HepG2 (cell line): ENCODE results near the gene SLC25A1. TPM values are rescaled to one million over a fixed set of nuclear protein-coding genes. Genes with fewer than 3 reads are reported as not detected.

Experiments used
- DRAP1 ChIP-seq: IDR thresholded peaks from 2 replicates; pipeline ENCODE4 v1.6.1; 2016; ENCODE audit warnings: missing genetic modification reagents, missing compliant biosample characterization
- HNF4A ChIP-seq: sonication (generic); formaldehyde crosslinking; IDR thresholded peaks from 2 replicates; pipeline ENCODE4 v1.4.0; 2020; ENCODE audit warnings: missing genetic modification reagents
- MAZ ChIP-seq, 2 experiments: sonication (generic) in 1 of 2; formaldehyde crosslinking in 1 of 2; IDR thresholded peaks; 2 replicates each; pipeline versions ENCODE4 v1.5.0 to v1.6.1; 2012 to 2020; ENCODE audit warnings: low read depth in 2 of 2, mild to moderate bottlenecking in 2 of 2, borderline replicate concordance in 1 of 2, improper control_type of control experiment in 1 of 2, low read length in 1 of 2, missing genetic modification reagents in 1 of 2, moderate library complexity in 1 of 2
- RFX5 ChIP-seq: IDR thresholded peaks from 2 replicates; pipeline ENCODE4 v1.6.1; 2011; ENCODE audit warnings: low read depth, low read length, improper control_type of control experiment
- TAF15 ChIP-seq: fragments of 200-400 bp; formaldehyde crosslinking; IDR thresholded peaks from one replicate; pipeline ENCODE4 v1.6.1; 2018; ENCODE audit warnings: mild to moderate bottlenecking, low read depth, low read length; ENCODE audit not compliant: poor library complexity, severe bottlenecking
- ZBTB2 ChIP-seq: sonication (generic); formaldehyde crosslinking; IDR thresholded peaks from 2 replicates; pipeline ENCODE4 v1.8.0; 2022; ENCODE audit warnings: low read depth, missing genetic modification reagents
- ZMYM2 ChIP-seq: sonication (generic); formaldehyde crosslinking; IDR thresholded peaks from 2 replicates; pipeline ENCODE4 v1.8.0; 2022; ENCODE audit warnings: mild to moderate bottlenecking, missing genetic modification reagents
- ZNF343 ChIP-seq: sonication (generic); formaldehyde crosslinking; IDR thresholded peaks from 2 replicates; pipeline ENCODE4 v1.4.0; 2020; ENCODE audit warnings: mild to moderate bottlenecking, missing genetic modification reagents
- ZNF652 ChIP-seq: IDR thresholded peaks from 2 replicates; pipeline ENCODE4 v1.6.1; 2016; ENCODE audit warnings: low read depth, borderline replicate concordance
- polyA plus RNA-seq, 8 experiments: library from polyadenylated mRNA; depleted of rRNA in 3 of 8; stranded (reverse) in 7 of 8; unstranded in 1 of 8; fragments of >200 nt; fragmentation: Illumina TruSeq in 4 of 8; extraction: Trizol in 4 of 8; gene quantifications; 2 replicates each; pipeline versions ENCODE4 v1.2.1 to v1.2.3, GENCODE V29; 2011 to 2016; ENCODE audit warnings: low read depth in 4 of 8, missing spikeins in 1 of 8, mixed read lengths in 1 of 8; ENCODE audit not compliant: insufficient read depth in 1 of 8
- total RNA-seq, 5 experiments: library from RNA; depleted of rRNA; stranded (reverse); fragments of >200 nt; fragmentation: Illumina TruSeq; extraction: Trizol; gene quantifications; 2 replicates each; pipeline ENCODE4 v1.2.3, GENCODE V29; 2016; ENCODE audit warnings: low read depth in 1 of 5
- TF ChIP-seq, protein P1 (sequence below): sonication (generic); formaldehyde crosslinking; IDR thresholded peaks from 2 replicates; pipeline ENCODE4 v1.4.0; 2020; ENCODE audit warnings: mild to moderate bottlenecking, missing genetic modification reagents
- TF ChIP-seq, protein P2 (sequence below): sonication (generic); formaldehyde crosslinking; IDR thresholded peaks from 2 replicates; pipeline ENCODE4 v1.4.0; 2020; ENCODE audit warnings: missing genetic modification reagents
- TF ChIP-seq, protein P3 (sequence below): sonication (generic); formaldehyde crosslinking; IDR thresholded peaks from 2 replicates; pipeline ENCODE4 v1.8.1; 2022; ENCODE audit warnings: low read depth, mild to moderate bottlenecking, missing genetic modification reagents
- TF ChIP-seq, protein P4 (sequence below): sonication (generic); formaldehyde crosslinking; IDR thresholded peaks from 2 replicates; pipeline ENCODE4 v1.5.1; 2020; ENCODE audit warnings: missing genetic modification reagents, mild to moderate bottlenecking, borderline replicate concordance

The SLC25A1 gene
- total and polyA plus RNA-seq, 2 of the 13 experiments (the other 11 are each of a cell fraction or from before 2014, with no cell fraction given), result 49.4 to 161 TPM

- TF ChIP-seq, protein P1, sequence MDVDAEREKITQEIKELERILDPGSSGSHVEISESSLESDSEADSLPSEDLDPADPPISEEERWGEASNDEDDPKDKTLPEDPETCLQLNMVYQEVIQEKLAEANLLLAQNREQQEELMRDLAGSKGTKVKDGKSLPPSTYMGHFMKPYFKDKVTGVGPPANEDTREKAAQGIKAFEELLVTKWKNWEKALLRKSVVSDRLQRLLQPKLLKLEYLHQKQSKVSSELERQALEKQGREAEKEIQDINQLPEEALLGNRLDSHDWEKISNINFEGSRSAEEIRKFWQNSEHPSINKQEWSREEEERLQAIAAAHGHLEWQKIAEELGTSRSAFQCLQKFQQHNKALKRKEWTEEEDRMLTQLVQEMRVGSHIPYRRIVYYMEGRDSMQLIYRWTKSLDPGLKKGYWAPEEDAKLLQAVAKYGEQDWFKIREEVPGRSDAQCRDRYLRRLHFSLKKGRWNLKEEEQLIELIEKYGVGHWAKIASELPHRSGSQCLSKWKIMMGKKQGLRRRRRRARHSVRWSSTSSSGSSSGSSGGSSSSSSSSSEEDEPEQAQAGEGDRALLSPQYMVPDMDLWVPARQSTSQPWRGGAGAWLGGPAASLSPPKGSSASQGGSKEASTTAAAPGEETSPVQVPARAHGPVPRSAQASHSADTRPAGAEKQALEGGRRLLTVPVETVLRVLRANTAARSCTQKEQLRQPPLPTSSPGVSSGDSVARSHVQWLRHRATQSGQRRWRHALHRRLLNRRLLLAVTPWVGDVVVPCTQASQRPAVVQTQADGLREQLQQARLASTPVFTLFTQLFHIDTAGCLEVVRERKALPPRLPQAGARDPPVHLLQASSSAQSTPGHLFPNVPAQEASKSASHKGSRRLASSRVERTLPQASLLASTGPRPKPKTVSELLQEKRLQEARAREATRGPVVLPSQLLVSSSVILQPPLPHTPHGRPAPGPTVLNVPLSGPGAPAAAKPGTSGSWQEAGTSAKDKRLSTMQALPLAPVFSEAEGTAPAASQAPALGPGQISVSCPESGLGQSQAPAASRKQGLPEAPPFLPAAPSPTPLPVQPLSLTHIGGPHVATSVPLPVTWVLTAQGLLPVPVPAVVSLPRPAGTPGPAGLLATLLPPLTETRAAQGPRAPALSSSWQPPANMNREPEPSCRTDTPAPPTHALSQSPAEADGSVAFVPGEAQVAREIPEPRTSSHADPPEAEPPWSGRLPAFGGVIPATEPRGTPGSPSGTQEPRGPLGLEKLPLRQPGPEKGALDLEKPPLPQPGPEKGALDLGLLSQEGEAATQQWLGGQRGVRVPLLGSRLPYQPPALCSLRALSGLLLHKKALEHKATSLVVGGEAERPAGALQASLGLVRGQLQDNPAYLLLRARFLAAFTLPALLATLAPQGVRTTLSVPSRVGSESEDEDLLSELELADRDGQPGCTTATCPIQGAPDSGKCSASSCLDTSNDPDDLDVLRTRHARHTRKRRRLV (CRISPR knock-in tag), result 0 out of 2 replicates have a peak, but pooled peaks have one; percentile 25
- TF ChIP-seq ZNF343 (peak; percentile 41; the same call in 1 of the 2 replicates), ZBTB2 (CRISPR knock-in tag) (no peak; the same call in 1 of the 2 replicates), MAZ (IDR thresholded peaks at IDR 0.05; ENCODE audit: borderline replicate concordance, low read depth, low read length) (peak; percentile 29; the same call in 1 of the 2 replicates), MAZ (CRISPR knock-in tag; IDR thresholded peaks at IDR 0.05; ENCODE audit: low read depth) (peak; percentile 46; the same call in 1 of the 2 replicates), DRAP1 (CRISPR knock-in tag) (peak; percentile 72; the same call in 1 of the 2 replicates), ZMYM2 (no peak), HNF4A (CRISPR knock-in tag) (peak; percentile 78), RFX5 (no peak), TAF15 (no peak), ZNF652 (CRISPR knock-in tag) (no peak)
- TF ChIP-seq, protein P2, sequence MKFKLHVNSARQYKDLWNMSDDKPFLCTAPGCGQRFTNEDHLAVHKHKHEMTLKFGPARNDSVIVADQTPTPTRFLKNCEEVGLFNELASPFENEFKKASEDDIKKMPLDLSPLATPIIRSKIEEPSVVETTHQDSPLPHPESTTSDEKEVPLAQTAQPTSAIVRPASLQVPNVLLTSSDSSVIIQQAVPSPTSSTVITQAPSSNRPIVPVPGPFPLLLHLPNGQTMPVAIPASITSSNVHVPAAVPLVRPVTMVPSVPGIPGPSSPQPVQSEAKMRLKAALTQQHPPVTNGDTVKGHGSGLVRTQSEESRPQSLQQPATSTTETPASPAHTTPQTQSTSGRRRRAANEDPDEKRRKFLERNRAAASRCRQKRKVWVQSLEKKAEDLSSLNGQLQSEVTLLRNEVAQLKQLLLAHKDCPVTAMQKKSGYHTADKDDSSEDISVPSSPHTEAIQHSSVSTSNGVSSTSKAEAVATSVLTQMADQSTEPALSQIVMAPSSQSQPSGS (CRISPR knock-in tag), result 0 out of 2 replicates have a peak, but pooled peaks have one; percentile 49
- TF ChIP-seq, protein P3, sequence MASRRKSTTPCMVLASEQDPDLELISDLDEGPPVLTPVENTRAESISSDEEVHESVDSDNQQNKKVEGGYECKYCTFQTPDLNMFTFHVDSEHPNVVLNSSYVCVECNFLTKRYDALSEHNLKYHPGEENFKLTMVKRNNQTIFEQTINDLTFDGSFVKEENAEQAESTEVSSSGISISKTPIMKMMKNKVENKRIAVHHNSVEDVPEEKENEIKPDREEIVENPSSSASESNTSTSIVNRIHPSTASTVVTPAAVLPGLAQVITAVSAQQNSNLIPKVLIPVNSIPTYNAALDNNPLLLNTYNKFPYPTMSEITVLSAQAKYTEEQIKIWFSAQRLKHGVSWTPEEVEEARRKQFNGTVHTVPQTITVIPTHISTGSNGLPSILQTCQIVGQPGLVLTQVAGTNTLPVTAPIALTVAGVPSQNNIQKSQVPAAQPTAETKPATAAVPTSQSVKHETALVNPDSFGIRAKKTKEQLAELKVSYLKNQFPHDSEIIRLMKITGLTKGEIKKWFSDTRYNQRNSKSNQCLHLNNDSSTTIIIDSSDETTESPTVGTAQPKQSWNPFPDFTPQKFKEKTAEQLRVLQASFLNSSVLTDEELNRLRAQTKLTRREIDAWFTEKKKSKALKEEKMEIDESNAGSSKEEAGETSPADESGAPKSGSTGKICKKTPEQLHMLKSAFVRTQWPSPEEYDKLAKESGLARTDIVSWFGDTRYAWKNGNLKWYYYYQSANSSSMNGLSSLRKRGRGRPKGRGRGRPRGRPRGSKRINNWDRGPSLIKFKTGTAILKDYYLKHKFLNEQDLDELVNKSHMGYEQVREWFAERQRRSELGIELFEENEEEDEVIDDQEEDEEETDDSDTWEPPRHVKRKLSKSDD (CRISPR knock-in tag), result no peak
- TF ChIP-seq, protein P4, sequence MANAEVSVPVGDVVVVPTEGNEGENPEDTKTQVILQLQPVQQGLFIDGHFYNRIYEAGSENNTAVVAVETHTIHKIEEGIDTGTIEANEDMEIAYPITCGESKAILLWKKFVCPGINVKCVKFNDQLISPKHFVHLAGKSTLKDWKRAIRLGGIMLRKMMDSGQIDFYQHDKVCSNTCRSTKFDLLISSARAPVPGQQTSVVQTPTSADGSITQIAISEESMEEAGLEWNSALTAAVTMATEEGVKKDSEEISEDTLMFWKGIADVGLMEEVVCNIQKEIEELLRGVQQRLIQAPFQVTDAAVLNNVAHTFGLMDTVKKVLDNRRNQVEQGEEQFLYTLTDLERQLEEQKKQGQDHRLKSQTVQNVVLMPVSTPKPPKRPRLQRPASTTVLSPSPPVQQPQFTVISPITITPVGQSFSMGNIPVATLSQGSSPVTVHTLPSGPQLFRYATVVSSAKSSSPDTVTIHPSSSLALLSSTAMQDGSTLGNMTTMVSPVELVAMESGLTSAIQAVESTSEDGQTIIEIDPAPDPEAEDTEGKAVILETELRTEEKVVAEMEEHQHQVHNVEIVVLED (CRISPR knock-in tag), result peak; percentile 10; the same call in 1 of the 2 replicates
Measured at GRCh38 chr22:19178657-19179496, at the start of gene SLC25A1 (continued).
